ENCODE measurements around the gene CELA1. TPM values are rescaled to one million over a fixed set of nuclear protein-coding genes. Genes with fewer than 3 reads are reported as not detected.

CELA1 gene
- total RNA-seq, 1 experiment from 2014 or later = not detected

DNA sequence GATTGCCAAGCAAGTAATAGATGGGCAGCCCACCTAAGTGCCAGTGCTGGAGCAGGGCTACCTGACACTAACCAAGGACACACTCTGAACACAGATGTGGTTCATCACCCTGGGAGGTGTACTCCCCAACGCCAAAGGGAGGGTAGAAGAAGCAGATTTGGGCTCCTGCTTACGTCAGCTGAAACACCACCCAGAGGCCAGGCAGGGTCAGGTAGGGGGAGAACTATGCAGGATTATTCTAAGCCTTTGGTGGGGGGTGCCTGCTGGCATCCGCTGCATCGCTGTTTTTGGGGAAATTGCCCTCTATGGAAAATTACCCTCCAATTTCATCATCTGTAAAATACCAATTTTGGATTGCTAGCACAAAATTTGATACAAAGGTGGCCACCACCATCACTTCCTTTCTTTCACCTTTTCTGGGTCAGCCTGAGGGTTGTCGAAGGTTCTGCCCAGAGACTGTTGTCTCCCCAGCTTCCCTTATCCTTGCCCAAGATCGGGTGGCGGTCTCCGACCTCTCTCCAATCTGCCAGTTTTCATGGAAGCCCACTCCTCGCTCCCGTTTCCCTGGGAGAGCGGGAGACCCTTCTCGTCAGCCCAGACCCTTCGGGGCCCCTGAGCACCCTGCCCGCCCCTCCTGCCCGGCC, 23.0 kb downstream of the CELA1 start:
- RAD21 ChIA-PET (ENCODE audit: low non-redundant PET in 1 of 2, low total read pairs in 2 of 2, uncharacterized antibody in 2 of 2, unreplicated experiment in 2 of 2) = no interaction called here
- Histone ChIP-seq H3K27ac (ENCODE audit: low read depth, low read length) (no peak overlapping the region), H3K27me3 (ENCODE audit: insufficient read depth, low read length) (no peaks in the 10 kb centered on the region), H2AFZ (ENCODE audit: low read depth, low read length, poor library complexity, severe bottlenecking) (no peak overlapping the region), H4K20me1 (ENCODE audit: insufficient read depth) (no peaks in the 10 kb centered on the region), H3K36me3 (ENCODE audit: control insufficient read depth in 1 of 2, insufficient read depth in 2 of 2, low read length in 2 of 2) (no peaks in the 10 kb centered on the region), H3K9ac (ENCODE audit: low read length) (no peak overlapping the region), H3K4me2 (ENCODE audit: low read length) (no peak overlapping the region), H3K4me3 (replicated peaks in 1 of 2; ENCODE audit: low read depth in 1 of 2, low read length in 2 of 2) (no peak overlapping the region), H3K9me3 (ENCODE audit: control insufficient read depth in 1 of 2, insufficient read depth in 1 of 2, low read depth in 1 of 2, low read length in 2 of 2) (no peaks in the 10 kb centered on the region), H3K4me1 (ENCODE audit: control insufficient read depth in 1 of 2, insufficient read depth in 2 of 2, low read length in 2 of 2) (no peaks in the 10 kb centered on the region), H3K9me2 (ENCODE audit: insufficient read depth) (no peaks in the 10 kb centered on the region), H3K79me2 (ENCODE audit: insufficient read depth, low read length) (no peaks in the 10 kb centered on the region)
- DNase-seq (ENCODE audit: low read depth, low spot score) (no peak), ATAC-seq (no peak)
- CTCF ChIA-PET = no interaction called here
- intact Hi-C loops (cut with micrococcal nuclease) = no loop called here
- TF ChIP-seq ELF1 (IDR thresholded peaks at IDR 0.05; ENCODE audit: borderline replicate concordance, low read depth) (no peak), SP1 (IDR thresholded peaks at IDR 0.05; ENCODE audit: low read depth) (no peak), POLR2A (IDR thresholded peaks at IDR 0.05; ENCODE audit: borderline replicate concordance, extremely low read depth, insufficient read depth, insufficient read length) (no peak), EGR1 (IDR thresholded peaks at IDR 0.05; ENCODE audit: low read depth) (no peak), EZH2phosphoT487 (IDR thresholded peaks at IDR 0.05; ENCODE audit: borderline replicate concordance) (no peak), FOSL1 (IDR thresholded peaks at IDR 0.05; ENCODE audit: low read depth) (no peak), POLR2AphosphoS5 (IDR thresholded peaks at IDR 0.05; ENCODE audit: low read depth, low read length) (no peak), SIN3A (IDR thresholded peaks at IDR 0.05; ENCODE audit: low read depth) (no peak), TCF7L2 (IDR thresholded peaks at IDR 0.05; ENCODE audit: borderline replicate concordance, extremely low read depth, insufficient read depth, insufficient read length) (no peak), YY1 (IDR thresholded peaks at IDR 0.05; ENCODE audit: extremely low read depth, insufficient replicate concordance, low read depth, low read length) (no peak), JUND (IDR thresholded peaks at IDR 0.05) (no peak), EZH2 (IDR thresholded peaks at IDR 0.05) (no peak)
- TF ChIP-seq, protein P1, sequence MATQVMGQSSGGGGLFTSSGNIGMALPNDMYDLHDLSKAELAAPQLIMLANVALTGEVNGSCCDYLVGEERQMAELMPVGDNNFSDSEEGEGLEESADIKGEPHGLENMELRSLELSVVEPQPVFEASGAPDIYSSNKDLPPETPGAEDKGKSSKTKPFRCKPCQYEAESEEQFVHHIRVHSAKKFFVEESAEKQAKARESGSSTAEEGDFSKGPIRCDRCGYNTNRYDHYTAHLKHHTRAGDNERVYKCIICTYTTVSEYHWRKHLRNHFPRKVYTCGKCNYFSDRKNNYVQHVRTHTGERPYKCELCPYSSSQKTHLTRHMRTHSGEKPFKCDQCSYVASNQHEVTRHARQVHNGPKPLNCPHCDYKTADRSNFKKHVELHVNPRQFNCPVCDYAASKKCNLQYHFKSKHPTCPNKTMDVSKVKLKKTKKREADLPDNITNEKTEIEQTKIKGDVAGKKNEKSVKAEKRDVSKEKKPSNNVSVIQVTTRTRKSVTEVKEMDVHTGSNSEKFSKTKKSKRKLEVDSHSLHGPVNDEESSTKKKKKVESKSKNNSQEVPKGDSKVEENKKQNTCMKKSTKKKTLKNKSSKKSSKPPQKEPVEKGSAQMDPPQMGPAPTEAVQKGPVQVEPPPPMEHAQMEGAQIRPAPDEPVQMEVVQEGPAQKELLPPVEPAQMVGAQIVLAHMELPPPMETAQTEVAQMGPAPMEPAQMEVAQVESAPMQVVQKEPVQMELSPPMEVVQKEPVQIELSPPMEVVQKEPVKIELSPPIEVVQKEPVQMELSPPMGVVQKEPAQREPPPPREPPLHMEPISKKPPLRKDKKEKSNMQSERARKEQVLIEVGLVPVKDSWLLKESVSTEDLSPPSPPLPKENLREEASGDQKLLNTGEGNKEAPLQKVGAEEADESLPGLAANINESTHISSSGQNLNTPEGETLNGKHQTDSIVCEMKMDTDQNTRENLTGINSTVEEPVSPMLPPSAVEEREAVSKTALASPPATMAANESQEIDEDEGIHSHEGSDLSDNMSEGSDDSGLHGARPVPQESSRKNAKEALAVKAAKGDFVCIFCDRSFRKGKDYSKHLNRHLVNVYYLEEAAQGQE (IDR thresholded peaks at IDR 0.05; ENCODE audit: low read depth) = no peak
- TF ChIP-seq, protein P2, sequence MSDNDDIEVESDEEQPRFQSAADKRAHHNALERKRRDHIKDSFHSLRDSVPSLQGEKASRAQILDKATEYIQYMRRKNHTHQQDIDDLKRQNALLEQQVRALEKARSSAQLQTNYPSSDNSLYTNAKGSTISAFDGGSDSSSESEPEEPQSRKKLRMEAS (IDR thresholded peaks at IDR 0.05) = no peak
- no TSS peak for BruUV-seq (replicated peaks)
- POLR2A ChIA-PET = no interaction called here
